Measurements from ENCODE around the gene PRG3.

The PRG3 gene

GRCh38 chr11:57391539-57391938 is 10.6 kb upstream of the PRG3 start:
- DNase-seq (ENCODE audit: low read depth in 2 of 3, low spot score in 2 of 3) = no peak

GRCh38 chr11:57391111-57391510 is 10.2 kb upstream of the PRG3 start:
- DNase-seq (ENCODE audit: low read depth in 2 of 3, low spot score in 2 of 3) = no peak

GRCh38 chr11:57390535-57390934 is 9.6 kb upstream of the PRG3 start, which contains the start of gene PRG2:
PRG2 (minus strand) TSS chr11:57390650; CDS start chr11:57389944, 706 bp downstream.
- no peak for DNase-seq (ENCODE audit: low read depth in 2 of 3, low spot score in 2 of 3)

- no peak for DNase-seq (ENCODE audit: low read depth in 2 of 3, low spot score in 2 of 3)
Observed at GRCh38 chr11:57387289-57388030, 6.5 kb upstream of the PRG3 start.

- no peak for DNase-seq (ENCODE audit: low read depth in 2 of 3, low spot score in 2 of 3)
Observed at GRCh38 chr11:57386178-57386940, 5.4 kb upstream of the PRG3 start.

- DNase-seq (ENCODE audit: low read depth in 2 of 3, low spot score in 2 of 3) = no peak
Observed at GRCh38 chr11:57379732-57380131, 1.2 kb downstream of the PRG3 start.

GRCh38 chr11:57378186-57378585 is 2.8 kb downstream of the PRG3 start:
- no peak for DNase-seq (ENCODE audit: low read depth in 2 of 3, low spot score in 2 of 3)

- DNase-seq (ENCODE audit: low read depth in 2 of 3, low spot score in 2 of 3) = no peak
Observed at GRCh38 chr11:57377107-57377506, 3.8 kb downstream of the PRG3 start.

GRCh38 chr11:57376095-57377090 is 4.6 kb downstream of the PRG3 start:
- no peak for DNase-seq (ENCODE audit: low read depth in 2 of 3, low spot score in 2 of 3)

GRCh38 chr11:57375490-57375889 is 5.5 kb downstream of the PRG3 start:
- DNase-seq (ENCODE audit: low read depth in 2 of 3, low spot score in 2 of 3) = no peak

- no peak for DNase-seq (ENCODE audit: low read depth in 2 of 3, low spot score in 2 of 3)
Observed at GRCh38 chr11:57374966-57375365, 6.0 kb downstream of the PRG3 start.

GRCh38 chr11:57373146-57373545 is 7.8 kb downstream of the PRG3 start:
- DNase-seq (ENCODE audit: low read depth in 2 of 3, low spot score in 2 of 3) = no peak

GRCh38 chr11:57370941-57371340 is 10.0 kb downstream of the PRG3 start:
- no peak for DNase-seq (ENCODE audit: low read depth in 2 of 3, low spot score in 2 of 3)

GRCh38 chr11:57370251-57370650 is 10.7 kb downstream of the PRG3 start:
- no peak for DNase-seq (ENCODE audit: low read depth in 2 of 3, low spot score in 2 of 3)

- DNase-seq (ENCODE audit: low read depth in 2 of 3, low spot score in 2 of 3) = no peak
Observed at GRCh38 chr11:57368845-57369232, 12.1 kb downstream of the PRG3 start.

GRCh38 chr11:57368106-57368844 is 12.7 kb downstream of the PRG3 start:
- DNase-seq (ENCODE audit: low read depth in 2 of 3, low spot score in 2 of 3) = no peak

- no peak for DNase-seq (ENCODE audit: low read depth in 2 of 3, low spot score in 2 of 3)
Observed at GRCh38 chr11:57364851-57365660, 15.9 kb downstream of the PRG3 start.

GRCh38 chr11:57363131-57364080 is 17.5 kb downstream of the PRG3 start:
- DNase-seq (ENCODE audit: low read depth in 2 of 3, low spot score in 2 of 3) = no peak

GRCh38 chr11:57361926-57362325 is 19.0 kb downstream of the PRG3 start:
- DNase-seq (ENCODE audit: low read depth in 2 of 3, low spot score in 2 of 3) = no peak

Data from activated CD8-positive, alpha-beta memory T cell treated with anti-CD3 and anti-CD28 coated beads for 48 hours (primary cell).